ENCODE data around the gene SERPINA6.
"Not testable (repeated sequence)": the region's sequence is repeated elsewhere in the genome, so short reads cannot be mapped to it uniquely, and the experiment has no call there.

The SERPINA6 gene

GRCh38 chr14:94330432-94330831 lies 7.3 kb upstream of the SERPINA6 start:
- no peak for DNase-seq (ENCODE audit: low read depth in 1 of 2, low spot score in 1 of 2)

GRCh38 chr14:94329857-94330256 lies 6.7 kb upstream of the SERPINA6 start:
- DNase-seq (ENCODE audit: low read depth in 1 of 2, low spot score in 1 of 2): no peak

GRCh38 chr14:94328196-94328595 lies 5.1 kb upstream of the SERPINA6 start:
- no peak for DNase-seq (ENCODE audit: low read depth in 1 of 2, low spot score in 1 of 2)

- no peak for DNase-seq (ENCODE audit: low read depth in 1 of 2, low spot score in 1 of 2)
Measured at GRCh38 chr14:94321421-94322271, 1.5 kb downstream of the SERPINA6 start.

- DNase-seq (ENCODE audit: low read depth in 1 of 2, low spot score in 1 of 2): no peak
Measured at GRCh38 chr14:94320243-94320642, 2.9 kb downstream of the SERPINA6 start.

GRCh38 chr14:94317259-94317658 lies 5.9 kb downstream of the SERPINA6 start:
- no peak for DNase-seq (ENCODE audit: low read depth in 1 of 2, low spot score in 1 of 2)

GRCh38 chr14:94316692-94317091 lies 6.4 kb downstream of the SERPINA6 start:
- DNase-seq (ENCODE audit: low read depth in 1 of 2, low spot score in 1 of 2): no peak

- DNase-seq (ENCODE audit: low read depth in 1 of 2, low spot score in 1 of 2): no peak
Measured at GRCh38 chr14:94314890-94315289, 8.2 kb downstream of the SERPINA6 start.

GRCh38 chr14:94313991-94314655 lies 9.0 kb downstream of the SERPINA6 start:
- no peak for DNase-seq (ENCODE audit: low read depth in 1 of 2, low spot score in 1 of 2)

GRCh38 chr14:94312481-94313246 lies 10.5 kb downstream of the SERPINA6 start:
- no peak for DNase-seq (ENCODE audit: low read depth in 1 of 2, low spot score in 1 of 2)

- DNase-seq (ENCODE audit: low read depth in 1 of 2, low spot score in 1 of 2): no peak
Measured at GRCh38 chr14:94310248-94310647, 12.9 kb downstream of the SERPINA6 start.

GRCh38 chr14:94309721-94310120 lies 13.4 kb downstream of the SERPINA6 start:
- no peak for DNase-seq (ENCODE audit: low read depth in 1 of 2, low spot score in 1 of 2)

- no peak for DNase-seq (ENCODE audit: low read depth in 1 of 2, low spot score in 1 of 2)
Measured at GRCh38 chr14:94307410-94307992, 15.6 kb downstream of the SERPINA6 start.

- DNase-seq (ENCODE audit: low read depth in 1 of 2, low spot score in 1 of 2): no peak
Measured at GRCh38 chr14:94306047-94306978, 16.8 kb downstream of the SERPINA6 start.

- no peak for DNase-seq (ENCODE audit: low read depth in 1 of 2, low spot score in 1 of 2)
Measured at GRCh38 chr14:94305620-94306019, 17.5 kb downstream of the SERPINA6 start.

- DNase-seq (ENCODE audit: low read depth in 1 of 2, low spot score in 1 of 2): no peak
Measured at GRCh38 chr14:94304243-94304642, 18.9 kb downstream of the SERPINA6 start.

GRCh38 chr14:94303111-94303510 lies 20.0 kb downstream of the SERPINA6 start:
- DNase-seq (ENCODE audit: low read depth in 1 of 2, low spot score in 1 of 2): no peak

- no peak for DNase-seq (ENCODE audit: low read depth in 1 of 2, low spot score in 1 of 2)
Measured at GRCh38 chr14:94298130-94298529, 25.0 kb downstream of the SERPINA6 start.

GRCh38 chr14:94296181-94296545 lies 27.0 kb downstream of the SERPINA6 start:
- DNase-seq (ENCODE audit: low read depth in 1 of 2, low spot score in 1 of 2): not testable (repeated sequence)

Data from activated CD4-positive, alpha-beta T cell treated with anti-CD3 and anti-CD28 coated beads, Interleukin-2, amount 50 U/mL, for 24 hours (primary cell).